A375 (cell line): ENCODE data around the gene ACOT12. TPM values are rescaled to one million over a fixed set of nuclear protein-coding genes. Genes with fewer than 3 reads are reported as not detected.

Experiments used
- total RNA-seq: library from RNA; depleted of rRNA; stranded (reverse); fragments of >200 nt; shearing (Covaris generic); gene quantifications from 2 replicates; pipeline ENCODE4 v1.2.3, GENCODE V29; 2014; rRNA removed

The ACOT12 gene
- 0.13 TPM in 1 of 2 replicates, not detected in the other for total RNA-seq

DNA sequence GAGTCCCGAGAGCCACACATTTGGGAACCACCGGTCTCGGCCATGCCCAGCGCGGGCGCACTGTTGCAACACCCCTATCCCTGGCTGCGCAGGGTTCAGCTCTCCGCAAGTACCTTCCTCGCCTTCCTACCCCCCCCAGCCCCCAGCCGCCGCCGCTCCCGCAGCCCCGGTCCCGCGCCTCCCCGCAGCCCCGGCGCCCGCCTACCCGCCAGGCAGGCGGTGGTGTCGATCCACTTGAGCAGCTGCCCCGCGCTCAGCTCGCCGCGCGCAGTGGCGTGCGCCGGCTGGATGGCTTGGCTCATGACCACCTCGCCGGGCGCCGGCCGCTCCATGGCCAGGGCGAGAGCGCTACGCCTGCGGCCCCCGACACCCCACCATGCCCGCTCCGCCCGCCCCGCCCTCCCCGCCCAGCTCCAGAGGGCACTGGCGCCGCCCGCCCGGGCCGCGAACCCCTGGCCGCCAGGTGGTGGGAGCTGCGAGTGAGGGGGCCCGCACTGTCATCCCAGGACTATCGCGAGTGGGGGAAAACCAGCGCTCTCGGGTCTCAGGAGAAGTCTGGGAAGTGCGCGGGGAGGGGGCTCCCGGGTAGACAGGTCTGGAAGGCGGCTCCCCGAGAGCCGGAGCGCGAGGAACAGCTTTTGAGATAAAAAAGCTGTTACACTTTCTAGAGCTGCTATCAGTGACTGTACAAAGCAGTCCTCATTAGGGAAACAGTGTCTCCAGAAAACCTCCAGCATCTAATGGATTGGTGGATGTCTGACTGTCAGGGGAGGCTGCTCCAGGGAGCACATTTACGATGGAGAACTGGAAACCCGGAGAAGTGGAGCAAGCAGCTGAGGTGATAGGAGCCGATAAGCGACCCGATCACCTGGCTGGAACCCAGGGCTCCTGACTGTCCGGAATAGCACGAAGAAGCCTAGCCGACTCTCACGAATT lies at the start of gene ACOT12:
Gene ACOT12, minus strand, starts transcription at position 352 of the 936 bp plus-strand sequence. Its CDS starts 20 bp downstream, at position 332.

DNA sequence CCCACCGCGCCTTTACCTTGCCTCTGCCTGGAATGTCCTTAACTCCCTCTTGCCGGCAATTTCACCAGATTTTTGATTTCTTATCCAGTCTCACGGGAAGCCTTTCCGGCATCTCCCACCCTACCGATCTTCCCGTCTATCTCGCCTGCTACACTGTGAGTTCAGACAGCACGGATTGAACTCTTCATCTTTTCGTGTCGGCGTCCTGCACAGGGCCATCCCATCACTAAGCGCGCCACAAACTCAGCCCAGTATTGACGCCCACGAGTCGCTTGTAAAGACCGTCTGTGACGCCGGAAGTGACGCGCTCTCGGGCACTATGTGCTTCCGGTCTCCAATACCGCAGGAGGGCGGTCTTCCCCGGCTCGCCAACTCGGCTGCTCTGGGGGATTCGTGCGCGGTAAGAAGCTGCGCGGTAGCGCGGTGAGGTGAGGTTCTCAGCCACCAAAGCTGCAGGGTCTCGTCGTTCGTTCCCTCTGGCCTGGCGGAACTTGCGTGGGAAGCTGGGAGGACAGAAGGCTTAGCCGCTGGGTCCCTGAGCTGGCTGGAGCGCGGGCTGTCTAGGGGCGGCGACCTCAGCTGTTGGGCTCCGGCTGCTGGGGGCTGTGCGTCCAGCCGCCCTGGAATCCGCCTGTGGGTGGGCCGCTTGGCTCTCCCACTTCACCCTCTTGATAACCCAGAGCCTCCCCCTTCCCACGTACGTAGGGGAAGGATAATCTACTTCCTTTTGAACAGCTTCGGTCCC lies 92.5 kb downstream of the ACOT12 start, which contains the start of gene ZCCHC9:
Gene ZCCHC9, plus strand, starts transcription at position 317 of the 745 bp plus-strand sequence. CDS start 3,171 bp downstream, outside the sequence.

Other genes starting within 250 kb of the ACOT12 start
- not detected in 2 replicates for gene CKMT2, start 160.8 kb downstream of the ACOT12 start, total RNA-seq
- 38.0 and 41.7 TPM in 2 replicates for gene ZCCHC9, start 92.5 kb downstream of the ACOT12 start, total RNA-seq